Tibial nerve (tissue), 4 donors: Measurements from ENCODE around the gene BAZ1A.

Experiments
- EP300 ChIP-seq, 2 donors: sonication (generic); formaldehyde crosslinking; IDR thresholded peaks; one replicate each; pipeline ENCODE4 v1.6.1; 2017; ENCODE audit warnings: antibody characterized with exemption in 2 of 2, mild to moderate bottlenecking in 1 of 2
- POLR2A ChIP-seq, 2 donors: fragments of 450-650 bp; IDR thresholded peaks; one replicate each; pipeline ENCODE4 v1.6.1; 2017; ENCODE audit warnings: antibody characterized with exemption in 2 of 2, mild to moderate bottlenecking in 2 of 2, moderate library complexity in 2 of 2
- TF ChIP-seq, protein P1 (sequence below), 5 experiments: fragments of 200-600 bp in 3 of 5; fragments of 450-650 bp in 2 of 5; sonication (generic) in 3 of 5; IDR thresholded peaks; one replicate each; pipeline ENCODE4 v1.5.1; 2016 to 2019; ENCODE audit warnings: antibody characterized with exemption in 5 of 5, mild to moderate bottlenecking in 3 of 5, moderate library complexity in 2 of 5

DNA sequence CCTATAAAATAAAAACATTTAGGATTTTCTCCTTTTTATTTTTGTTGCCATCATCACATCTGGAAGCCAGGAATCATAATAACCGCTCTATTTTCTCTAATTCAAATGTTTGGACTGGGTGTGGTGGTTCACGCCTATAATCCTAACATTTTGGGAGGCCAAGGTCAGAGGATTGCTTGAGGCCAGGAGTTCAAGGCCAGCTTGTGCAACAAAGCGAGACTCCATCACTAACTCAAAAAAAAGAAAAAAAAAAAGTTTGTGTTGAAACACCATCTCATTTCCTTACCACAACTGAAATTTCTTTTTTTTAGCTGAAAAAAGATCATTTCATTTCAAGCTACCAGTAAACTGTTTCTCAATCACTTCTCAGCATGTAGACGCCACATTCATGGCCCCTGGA lies 8.8 kb upstream of the BAZ1A start:
- TF ChIP-seq EP300 (IDR thresholded peaks at IDR 0.05) (no peak), POLR2A (IDR thresholded peaks at IDR 0.05) (no peak)
- TF ChIP-seq, protein P1, sequence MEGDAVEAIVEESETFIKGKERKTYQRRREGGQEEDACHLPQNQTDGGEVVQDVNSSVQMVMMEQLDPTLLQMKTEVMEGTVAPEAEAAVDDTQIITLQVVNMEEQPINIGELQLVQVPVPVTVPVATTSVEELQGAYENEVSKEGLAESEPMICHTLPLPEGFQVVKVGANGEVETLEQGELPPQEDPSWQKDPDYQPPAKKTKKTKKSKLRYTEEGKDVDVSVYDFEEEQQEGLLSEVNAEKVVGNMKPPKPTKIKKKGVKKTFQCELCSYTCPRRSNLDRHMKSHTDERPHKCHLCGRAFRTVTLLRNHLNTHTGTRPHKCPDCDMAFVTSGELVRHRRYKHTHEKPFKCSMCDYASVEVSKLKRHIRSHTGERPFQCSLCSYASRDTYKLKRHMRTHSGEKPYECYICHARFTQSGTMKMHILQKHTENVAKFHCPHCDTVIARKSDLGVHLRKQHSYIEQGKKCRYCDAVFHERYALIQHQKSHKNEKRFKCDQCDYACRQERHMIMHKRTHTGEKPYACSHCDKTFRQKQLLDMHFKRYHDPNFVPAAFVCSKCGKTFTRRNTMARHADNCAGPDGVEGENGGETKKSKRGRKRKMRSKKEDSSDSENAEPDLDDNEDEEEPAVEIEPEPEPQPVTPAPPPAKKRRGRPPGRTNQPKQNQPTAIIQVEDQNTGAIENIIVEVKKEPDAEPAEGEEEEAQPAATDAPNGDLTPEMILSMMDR (IDR thresholded peaks at IDR 0.05): no peak
